IMR-90 (cell line): Measurements from ENCODE around the gene ARFGAP3. TPM values are rescaled to one million over a fixed set of nuclear protein-coding genes. Genes with fewer than 3 reads are reported as not detected.

ENCODE experiments used
- ATAC-seq: fragments of 200-7000 bp; cut with Tn5 transposase; 2 replicates; pipeline ENCODE4 v1.9.1; 2020; ENCODE audit warnings: low read depth, mild to moderate bottlenecking, moderate library complexity
- BruUV-seq: library from RNA; stranded (reverse); fragments of 400-500 nt; replicated peaks from 2 replicates; lab custom pipeline; 2021; lab: Mats Ljungman, UMichigan
- CTCF ChIA-PET: fragments of 300-600 bp; formaldehyde crosslinking; extraction: SDS; loops from one replicate; lab custom pipeline; 2021; ENCODE audit warnings: antibody characterized with exemption; lab: Yijun Ruan, JAX
- POLR2A ChIA-PET: fragments of 300-600 bp; sonication (Branson Sonifier 250); formaldehyde crosslinking; loops from one replicate; lab custom pipeline; 2022; ENCODE audit warnings: antibody characterized with exemption; ENCODE audit not compliant: unreplicated experiment; lab: Charles Lee
- DNase-seq: peaks from one replicate; pipeline ENCODE4 v3.0.0; 2013
- H2AFZ ChIP-seq: replicated peaks from 2 replicates; pipeline ENCODE3; 2013; ENCODE audit warnings: low read length, mild to moderate bottlenecking; ENCODE audit not compliant: poor library complexity
- H2AK5ac ChIP-seq: 2 replicates; pipeline ENCODE4 v1.6.1; 2013; ENCODE audit warnings: low read depth, low read length, inconsistent platforms
- H2AK9ac ChIP-seq: replicated peaks from 2 replicates; pipeline ENCODE3; 2013; ENCODE audit warnings: mild to moderate bottlenecking, low read depth, low read length, moderate library complexity; ENCODE audit not compliant: poor library complexity
- H2BK120ac ChIP-seq: 2 replicates; pipeline ENCODE4 v1.6.1; 2013; ENCODE audit warnings: low read depth, low read length, inconsistent platforms
- H2BK15ac ChIP-seq: 3 replicates; pipeline ENCODE4 v1.6.1; 2013; ENCODE audit warnings: low read depth, low read length, inconsistent platforms
- H2BK20ac ChIP-seq: 2 replicates; pipeline ENCODE4 v1.6.1; 2013; ENCODE audit warnings: low read depth, mild to moderate bottlenecking, inconsistent platforms, low read length, moderate library complexity
- H2BK5ac ChIP-seq: 2 replicates; pipeline ENCODE4 v1.6.1; 2013; ENCODE audit warnings: mild to moderate bottlenecking, low read depth, low read length, inconsistent platforms; ENCODE audit not compliant: poor library complexity, severe bottlenecking
- H3K14ac ChIP-seq: replicated peaks from 2 replicates; pipeline ENCODE4 v1.6.1; 2013; ENCODE audit warnings: low read depth, low read length, inconsistent platforms
- H3K18ac ChIP-seq: 2 replicates; pipeline ENCODE4 v1.6.1; 2013; ENCODE audit warnings: low read depth, low read length, control low read depth
- H3K23ac ChIP-seq: 2 replicates; pipeline ENCODE4 v1.6.1; 2013; ENCODE audit warnings: low read depth, low read length, inconsistent platforms
- H3K27ac ChIP-seq: 2 replicates; pipeline ENCODE4 v1.5.1; 2013; ENCODE audit warnings: mild to moderate bottlenecking, control low read depth, low read length; ENCODE audit not compliant: insufficient read depth
- H3K27me3 ChIP-seq: 2 replicates; pipeline ENCODE4 v1.6.1; 2013; ENCODE audit warnings: low read length; ENCODE audit not compliant: control insufficient read depth, insufficient read depth
- H3K36me3 ChIP-seq: 2 replicates; pipeline ENCODE4 v1.6.1; 2013; ENCODE audit warnings: low read length, mixed read lengths; ENCODE audit not compliant: control insufficient read depth, insufficient read depth
- H3K4ac ChIP-seq: 2 replicates; pipeline ENCODE4 v1.6.1; 2013; ENCODE audit warnings: low read depth, low read length, inconsistent platforms
- H3K4me1 ChIP-seq: 2 replicates; pipeline ENCODE4 v1.6.1; 2013; ENCODE audit warnings: low read length, mixed read lengths; ENCODE audit not compliant: control insufficient read depth, insufficient read depth
- H3K4me2 ChIP-seq: 2 replicates; pipeline ENCODE4 v1.6.1; 2013; ENCODE audit warnings: low read depth, mild to moderate bottlenecking, control low read depth, low read length, moderate library complexity
- H3K4me3 ChIP-seq: 2 replicates; pipeline ENCODE4 v1.5.1; 2013; ENCODE audit warnings: low read depth, mild to moderate bottlenecking, control low read depth, low read length, moderate library complexity; ENCODE audit not compliant: insufficient read depth
- H3K56ac ChIP-seq: 2 replicates; pipeline ENCODE4 v1.6.1; 2013; ENCODE audit warnings: low read length, inconsistent platforms; ENCODE audit not compliant: insufficient read depth; ENCODE audit errors: extremely low read depth
- H3K79me1 ChIP-seq, 2 experiments: 2 replicates each; pipeline ENCODE4 v1.6.1; 2013; ENCODE audit warnings: low read length in 2 of 2, inconsistent platforms in 1 of 2, low read depth in 1 of 2
- H3K9ac ChIP-seq: 2 replicates; pipeline ENCODE4 v1.6.1; 2013; ENCODE audit warnings: low read depth, low read length, control low read depth
- H3K9me1 ChIP-seq: 2 replicates; pipeline ENCODE4 v1.6.1; 2013; ENCODE audit warnings: low read length, inconsistent platforms; ENCODE audit not compliant: insufficient read depth
- H3K9me3 ChIP-seq: 2 replicates; pipeline ENCODE4 v1.6.1; 2013; ENCODE audit warnings: low read length; ENCODE audit not compliant: control insufficient read depth, insufficient read depth
- H4K20me1 ChIP-seq: 2 replicates; pipeline ENCODE4 v1.6.1; 2013; ENCODE audit warnings: low read length, inconsistent platforms; ENCODE audit not compliant: insufficient read depth
- H4K5ac ChIP-seq: 2 replicates; pipeline ENCODE4 v1.6.1; 2013; ENCODE audit warnings: mild to moderate bottlenecking, low read depth, low read length, control low read depth
- H4K8ac ChIP-seq, 2 experiments: 2 replicates each; pipeline ENCODE4 v1.6.1; 2013; ENCODE audit warnings: low read depth in 2 of 2, low read length in 2 of 2, control low read depth in 1 of 2, inconsistent platforms in 1 of 2
- H4K91ac ChIP-seq: 2 replicates; pipeline ENCODE4 v1.6.1; 2013; ENCODE audit warnings: low read depth, low read length, inconsistent platforms; ENCODE audit not compliant: insufficient read depth
- BHLHE40 ChIP-seq: fragments of 150-350 bp; IDR thresholded peaks from 2 replicates; pipeline ENCODE4 v1.6.1; 2016; ENCODE audit warnings: mild to moderate bottlenecking, low read depth, low read length
- CEBPB ChIP-seq: IDR thresholded peaks from 2 replicates; pipeline ENCODE4 v1.6.1; 2012; ENCODE audit warnings: low read depth, low read length, improper control_type of control experiment
- CHD1 ChIP-seq: IDR thresholded peaks from 2 replicates; pipeline ENCODE4 v1.6.1; 2012; ENCODE audit warnings: low read depth, low read length, improper control_type of control experiment
- CTCF ChIP-seq: conservative IDR thresholded peaks from 2 replicates; pipeline ENCODE4 v1.5.1; 2012; ENCODE audit warnings: mild to moderate bottlenecking, low read depth, low read length, improper control_type of control experiment
- ELK1 ChIP-seq: fragments of 150-350 bp; IDR thresholded peaks from 2 replicates; pipeline ENCODE4 v1.6.1; 2016; ENCODE audit warnings: low read depth, mild to moderate bottlenecking, low read length, moderate library complexity, borderline replicate concordance
- FOS ChIP-seq: fragments of 150-350 bp; IDR thresholded peaks from 2 replicates; pipeline ENCODE4 v1.6.1; 2016; ENCODE audit warnings: low read depth, low read length
- MAFK ChIP-seq: IDR thresholded peaks from 2 replicates; pipeline ENCODE4 v1.6.1; 2012; ENCODE audit warnings: low read depth, low read length, improper control_type of control experiment
- MAZ ChIP-seq: IDR thresholded peaks from 2 replicates; pipeline ENCODE4 v1.6.1; 2012; ENCODE audit warnings: low read depth, mild to moderate bottlenecking, low read length, improper control_type of control experiment, moderate library complexity, borderline replicate concordance
- MXI1 ChIP-seq: IDR thresholded peaks from 2 replicates; pipeline ENCODE4 v1.6.1; 2012; ENCODE audit warnings: low read depth, mild to moderate bottlenecking, low read length, moderate library complexity, borderline replicate concordance
- RAD21 ChIP-seq: IDR thresholded peaks from 2 replicates; pipeline ENCODE4 v1.6.1; 2012; ENCODE audit warnings: low read length, improper control_type of control experiment
- RCOR1 ChIP-seq: IDR thresholded peaks from 2 replicates; pipeline ENCODE4 v1.6.1; 2012; ENCODE audit warnings: mild to moderate bottlenecking, low read length, improper control_type of control experiment; ENCODE audit not compliant: insufficient replicate concordance
- RFX5 ChIP-seq: IDR thresholded peaks from 2 replicates; pipeline ENCODE4 v1.8.0; 2012; ENCODE audit warnings: low read depth, mild to moderate bottlenecking, low read length, moderate library complexity
- SMC3 ChIP-seq: fragments of 150-350 bp; IDR thresholded peaks from 2 replicates; pipeline ENCODE4 v1.6.1; 2016; ENCODE audit warnings: low read depth, mild to moderate bottlenecking, antibody characterized with exemption, low read length, moderate library complexity
- WGBS, 2 experiments: methylation state at CpG; one replicate each; pipeline versions ENCODE4 v1.1.5 to v1.1.7; 2013; ENCODE audit warnings: missing lambda C conversion rate in 2 of 2; ENCODE audit not compliant: insufficient read length in 1 of 2; ENCODE audit errors: extremely low coverage in 2 of 2; 5-methylcytosine and 5-hydroxymethylcytosine counted together
- dilution Hi-C: fragments of 300-500 bp; cut with HindIII; formaldehyde crosslinking; loops from one replicate; pipeline ENCODE4 v1.14.3; 2018; ENCODE audit warnings: low sequenced_read_pairs; ENCODE audit not compliant: unreplicated experiment
- in situ Hi-C: fragments of 300-500 bp; cut with MboI; formaldehyde crosslinking; loops from 3 replicates; pipeline ENCODE4 v1.14.3; 2019; ENCODE audit warnings: low sequenced_read_pairs, inconsistent platforms, mixed read lengths
- intact Hi-C: fragments of 100-400 bp; cut with micrococcal nuclease; formaldehyde crosslinking; loops from 2 replicates; pipeline ENCODE4 v1.10.0; 2022
- polyA plus RNA-seq, 3 experiments: library from polyadenylated mRNA; depleted of rRNA; stranded (reverse); fragments of >200 nt; gene quantifications; 2 replicates each; pipeline ENCODE4 v1.2.3, GENCODE V29; 2012; ENCODE audit warnings: low replicate concordance in 1 of 3
- total RNA-seq: library from RNA; depleted of rRNA; stranded (reverse); fragments of >200 nt; gene quantifications from 2 replicates; pipeline ENCODE4 v1.2.3, GENCODE V29; 2012

The ARFGAP3 gene
- total and polyA plus RNA-seq, 2 of the 4 experiments (the other 2 are of a cell fraction), result 50.0 to 70.1 TPM

GRCh38 chr22:42868751-42869251 is 11.7 kb upstream of the ARFGAP3 start:
- Histone ChIP-seq H4K8ac (no peak overlapping the region), H3K4me3 (no peak overlapping the region), H2AK5ac (no peak overlapping the region), H3K9ac (no peak overlapping the region), H3K79me1 (peaks cover 3 to 4% of the 10 kb centered on the region in 2 experiments; a peak in 2 of 4 replicates), H3K36me3 (peaks cover 34% of the 10 kb centered on the region), H3K27me3 (no peaks in the 10 kb centered on the region), H3K4me1 (no peaks in the 10 kb centered on the region), H3K4me2 (no peak overlapping the region), H3K56ac (no peak overlapping the region), H2BK120ac (no peak overlapping the region), H3K18ac (no peak overlapping the region), H4K91ac (no peak overlapping the region), H2BK5ac (no peak overlapping the region), H2BK20ac (no peak overlapping the region), H4K5ac (no peak overlapping the region), H2BK15ac (no peak overlapping the region), H3K9me1 (0 out of 2 replicates have a peak, but pooled peaks cover 2% of the 10 kb centered on the region), H3K27ac (no peak overlapping the region), H4K20me1 (peaks cover 8% of the 10 kb centered on the region), H2AFZ (no peak overlapping the region), H2AK9ac (peak overlapping the region; percentile 62), H3K9me3 (no peaks in the 10 kb centered on the region), H3K14ac (no peak overlapping the region), H3K23ac (no peak overlapping the region), H3K4ac (no peak overlapping the region)
- no TSS peak for BruUV-seq
- TF ChIP-seq FOS (no peak), MAFK (no peak), SMC3 (no peak), MXI1 (no peak), BHLHE40 (no peak), RAD21 (no peak), CEBPB (no peak), ELK1 (no peak), RFX5 (no peak), RCOR1 (no peak), MAZ (no peak), CHD1 (no peak), CTCF (no peak)
- in situ Hi-C loops, result no loop called here
- intact Hi-C loops, result no loop called here
- ATAC-seq, result no peak
- ChIA-PET CTCF (interaction anchor here (1.8 kb wide), 1 partner anchor 47 kb away, joined by 3 read pairs; no protein-coding TSS in a partner anchor), POLR2A (no interaction called here)
- dilution Hi-C loops, result no loop called here
- WGBS, 2 experiments, result 92% methylated on average over 5 of the region's 16 CpGs; no CpG with 5 or more reads in 1 of the 2 experiments
- peak; percentile 17 for DNase-seq
